Measurements from ENCODE around the gene BARX1.
"Not testable (repeated sequence)": the region's sequence is repeated elsewhere in the genome, so short reads cannot be mapped to it uniquely, and the experiment has no call there.

Gene BARX1, protein sequence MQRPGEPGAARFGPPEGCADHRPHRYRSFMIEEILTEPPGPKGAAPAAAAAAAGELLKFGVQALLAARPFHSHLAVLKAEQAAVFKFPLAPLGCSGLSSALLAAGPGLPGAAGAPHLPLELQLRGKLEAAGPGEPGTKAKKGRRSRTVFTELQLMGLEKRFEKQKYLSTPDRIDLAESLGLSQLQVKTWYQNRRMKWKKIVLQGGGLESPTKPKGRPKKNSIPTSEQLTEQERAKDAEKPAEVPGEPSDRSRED

DNA sequence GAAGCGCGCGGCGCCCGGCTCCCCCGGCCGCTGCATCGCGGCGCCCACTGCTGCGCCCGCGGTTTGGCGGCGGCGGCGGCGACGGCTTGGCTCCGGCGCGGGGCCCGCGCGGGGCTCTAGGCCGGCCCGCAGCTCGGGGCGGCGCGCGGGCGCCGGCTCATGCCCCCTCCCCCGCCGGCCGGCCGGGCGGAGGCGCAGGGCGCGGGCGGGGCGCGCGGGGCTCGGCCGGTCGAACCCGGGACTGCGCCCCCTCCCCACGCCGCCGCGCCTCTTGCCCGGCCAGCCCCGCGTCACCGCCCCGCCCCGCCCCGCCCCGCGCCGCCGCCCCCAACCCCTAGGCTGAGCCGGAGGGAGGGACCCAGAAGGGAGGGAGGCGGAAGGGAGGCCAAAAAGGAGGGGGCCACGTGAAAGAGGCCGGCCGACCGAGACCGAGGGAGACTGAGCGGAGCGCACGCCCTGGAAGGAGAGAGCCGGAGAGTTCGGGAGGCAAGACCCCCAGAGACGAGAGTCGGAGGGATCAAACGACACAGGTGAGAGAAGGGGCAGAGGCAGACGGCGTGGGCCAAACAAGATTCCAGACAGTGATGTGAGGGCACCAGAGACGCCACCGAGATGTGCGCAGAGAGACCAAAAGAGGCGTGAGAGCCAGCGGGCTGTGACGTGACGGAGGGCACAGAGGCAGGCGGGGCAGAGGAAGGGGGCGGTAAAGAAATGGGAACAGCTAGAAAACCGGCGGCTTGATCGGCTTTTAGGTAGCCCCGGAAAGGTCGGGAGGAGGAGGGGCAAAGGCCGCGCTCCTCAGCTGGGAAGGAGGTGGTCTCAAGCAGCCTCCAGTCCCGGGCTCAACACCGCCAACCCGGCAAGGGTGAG lies at the start of gene BARX1:
Gene BARX1 (minus strand): TSS at position 245 of the 870 bp plus-strand sequence. CDS start 209 bp downstream, at position 36.
- DNase-seq (ENCODE audit: low read depth in 2 of 2): no peak

- DNase-seq (ENCODE audit: low read depth in 2 of 2): no peak
These were observed 47.4 kb upstream of the BARX1 start for GRCh38 chr9:94002316-94003140.

GRCh38 chr9:93996863-93997262 lies 41.7 kb upstream of the BARX1 start:
- DNase-seq (ENCODE audit: low read depth in 2 of 2): no peak

GRCh38 chr9:93996367-93996766 lies 41.2 kb upstream of the BARX1 start:
- no peak for DNase-seq (ENCODE audit: low read depth in 2 of 2)

DNA sequence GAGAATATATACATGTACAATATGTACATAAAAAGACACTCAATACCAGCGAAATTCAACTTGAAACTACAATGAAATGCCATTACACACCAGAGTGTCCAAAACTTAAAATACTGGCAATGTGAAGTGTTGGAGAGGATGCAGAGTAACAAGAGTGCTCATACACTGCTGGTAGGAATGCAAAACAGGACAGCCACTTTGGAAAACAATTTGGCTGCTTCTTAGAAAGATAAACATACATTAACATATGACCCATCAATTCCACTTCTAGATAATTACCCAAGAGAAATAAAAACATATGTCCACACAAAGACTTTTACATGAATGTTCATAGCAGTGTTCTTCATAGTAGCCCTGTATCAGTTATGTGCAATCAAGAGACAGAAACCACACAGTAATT lies 39.4 kb upstream of the BARX1 start:
- no peak for DNase-seq (ENCODE audit: low read depth in 2 of 2)

- no peak for DNase-seq (ENCODE audit: low read depth in 2 of 2)
These were observed 39.0 kb upstream of the BARX1 start for GRCh38 chr9:93994132-93994531.

GRCh38 chr9:93992830-93993229 lies 37.7 kb upstream of the BARX1 start:
- DNase-seq (ENCODE audit: low read depth in 2 of 2): no peak

- no peak for DNase-seq (ENCODE audit: low read depth in 2 of 2)
These were observed 35.3 kb upstream of the BARX1 start for GRCh38 chr9:93990448-93990847.

- DNase-seq (ENCODE audit: low read depth in 2 of 2): no peak
These were observed 32.9 kb upstream of the BARX1 start for GRCh38 chr9:93988056-93988455.

DNA sequence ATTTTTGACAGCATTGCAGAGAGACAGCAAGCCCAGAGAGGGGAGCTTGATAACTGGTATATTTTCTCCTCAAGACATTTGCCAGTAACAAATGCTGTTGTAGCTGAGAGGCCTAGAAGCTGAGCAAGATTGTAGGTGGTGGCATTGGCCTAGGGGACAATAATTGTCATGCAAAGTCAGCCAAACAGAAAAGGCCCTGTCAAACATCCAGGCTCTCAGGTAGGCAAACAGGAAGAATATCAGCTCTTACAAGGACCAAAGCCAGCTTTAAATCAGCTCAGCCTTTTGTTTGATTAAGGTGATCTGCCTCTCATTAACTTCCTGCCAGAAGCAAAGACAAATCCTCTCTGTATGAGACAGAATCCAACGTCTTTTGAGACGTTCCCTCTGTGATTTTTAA lies 29.7 kb upstream of the BARX1 start:
- no peak for DNase-seq (ENCODE audit: low read depth in 2 of 2)

DNA sequence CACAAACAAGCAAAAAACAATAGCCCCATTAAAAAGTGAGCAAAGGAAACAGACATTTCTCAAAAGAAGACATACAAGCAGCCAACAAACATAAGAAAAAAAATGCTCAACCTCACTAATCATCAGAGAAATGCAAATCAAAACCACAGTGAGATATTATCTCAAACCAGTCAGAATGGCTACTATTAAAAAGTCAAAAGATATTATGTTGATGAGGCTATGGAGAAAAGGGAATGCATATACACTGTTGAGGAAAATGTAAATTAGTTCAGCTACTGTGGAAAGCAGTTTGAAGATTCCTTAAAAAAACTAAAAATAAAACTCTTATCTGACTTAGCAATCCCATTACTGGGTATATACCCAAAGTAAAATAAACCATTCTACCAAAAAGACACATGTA lies 28.7 kb upstream of the BARX1 start:
- no peak for DNase-seq (ENCODE audit: low read depth in 2 of 2)

- DNase-seq (ENCODE audit: low read depth in 2 of 2): no peak
These were observed 24.6 kb upstream of the BARX1 start for GRCh38 chr9:93979721-93980120.

DNA sequence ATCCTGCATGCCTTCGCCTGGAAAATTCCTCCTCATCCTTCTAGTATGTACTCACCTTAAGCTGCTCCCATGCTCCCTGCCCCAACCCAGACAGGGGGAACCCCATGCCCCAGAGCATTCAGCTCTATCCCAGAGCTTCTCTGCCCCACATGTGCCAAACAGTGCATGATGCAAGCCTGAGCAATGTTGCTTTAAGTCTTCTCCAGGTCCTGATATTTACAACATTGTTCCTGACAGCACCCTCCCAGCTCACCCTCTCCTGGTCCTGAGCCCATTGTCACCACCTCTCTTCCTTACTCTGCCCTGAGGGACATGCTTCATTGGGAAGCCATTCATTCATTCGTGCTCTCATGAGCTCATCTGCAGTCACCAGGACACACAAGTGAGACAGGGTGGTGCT lies 23.4 kb upstream of the BARX1 start:
- DNase-seq (ENCODE audit: low read depth in 2 of 2): no peak

DNA sequence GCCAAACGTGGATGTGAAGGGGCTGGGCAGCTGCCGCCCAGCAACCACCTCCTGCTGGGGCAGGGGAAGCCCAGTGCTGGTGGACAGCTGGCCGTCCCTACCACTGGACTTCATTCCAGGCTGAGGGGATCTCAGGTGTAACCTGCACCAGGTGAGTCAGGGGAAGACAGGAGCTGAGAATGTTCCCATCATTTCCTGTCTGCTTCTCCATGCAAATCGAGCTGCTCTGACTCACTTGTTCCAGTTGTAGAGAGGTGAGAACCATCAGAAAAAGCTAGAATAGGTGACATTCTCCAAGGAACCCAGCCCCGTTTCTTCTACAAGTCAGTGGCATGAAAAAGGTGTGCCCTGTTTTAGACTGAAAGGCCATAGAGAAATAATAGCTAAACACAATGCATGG lies 21.8 kb upstream of the BARX1 start:
- DNase-seq (ENCODE audit: low read depth in 2 of 2): no peak

- DNase-seq (ENCODE audit: low read depth in 2 of 2): no peak
These were observed 20.9 kb upstream of the BARX1 start for GRCh38 chr9:93976081-93976480.

DNA sequence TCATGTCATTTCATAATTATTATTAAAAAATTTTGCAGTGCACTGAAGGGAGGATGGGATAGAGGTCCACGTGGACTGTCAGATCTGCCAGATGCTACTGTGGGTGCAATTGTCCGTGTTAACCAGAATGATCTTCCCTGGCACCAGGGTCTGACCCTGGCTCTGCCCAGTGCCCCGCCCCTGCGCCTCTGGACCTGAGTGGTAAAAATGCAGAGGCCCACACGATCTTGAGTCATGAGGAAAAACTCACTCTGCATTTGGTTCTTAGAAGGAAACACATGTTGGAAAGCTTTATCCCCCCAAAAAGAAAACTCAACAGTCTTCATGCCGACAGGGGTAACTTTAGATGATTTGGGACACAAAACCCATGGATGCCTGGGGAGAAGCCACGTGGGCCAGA lies 20.1 kb upstream of the BARX1 start:
- no peak for DNase-seq (ENCODE audit: low read depth in 2 of 2)

DNA sequence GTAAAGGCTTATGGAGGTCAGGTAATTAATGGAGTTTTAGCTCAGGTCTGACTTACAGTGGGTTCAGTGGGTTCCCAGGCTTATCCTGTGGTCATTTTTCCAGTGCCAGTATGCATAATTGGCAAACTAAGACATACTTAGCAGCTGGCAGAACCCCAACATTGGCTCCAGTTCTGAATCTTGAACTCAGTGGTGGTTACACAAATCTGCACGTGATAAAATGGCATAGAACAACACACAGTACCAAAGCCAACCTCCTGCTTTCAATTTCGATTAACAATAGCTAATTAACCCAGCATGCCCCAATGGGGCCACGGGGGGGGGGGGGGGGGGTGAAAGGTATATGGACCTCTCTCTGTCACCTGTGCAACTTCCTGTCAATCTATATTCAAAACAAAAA lies 19.0 kb upstream of the BARX1 start:
- DNase-seq (ENCODE audit: low read depth in 2 of 2): no peak

- not testable (repeated sequence) for DNase-seq (ENCODE audit: low read depth in 2 of 2)
These were observed 17.5 kb upstream of the BARX1 start for GRCh38 chr9:93972655-93973054.

DNA sequence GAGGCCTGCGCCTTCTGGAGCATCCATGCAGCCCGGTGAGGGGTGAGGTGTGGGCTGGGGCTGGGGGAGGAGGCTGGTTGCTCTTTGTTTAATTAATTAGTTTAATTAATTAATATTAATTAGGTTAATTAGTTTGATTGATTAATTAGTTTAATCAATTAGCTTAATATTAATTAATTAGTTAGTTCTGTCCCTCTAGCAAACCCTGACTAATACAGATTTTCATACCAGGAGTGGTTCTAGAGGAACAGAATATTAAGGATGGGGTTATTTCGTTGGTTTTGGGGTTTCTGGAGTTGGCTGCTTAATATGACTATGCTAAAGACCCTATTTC lies 14.1 kb upstream of the BARX1 start:
- no peak for DNase-seq (ENCODE audit: low read depth in 2 of 2)

DNA sequence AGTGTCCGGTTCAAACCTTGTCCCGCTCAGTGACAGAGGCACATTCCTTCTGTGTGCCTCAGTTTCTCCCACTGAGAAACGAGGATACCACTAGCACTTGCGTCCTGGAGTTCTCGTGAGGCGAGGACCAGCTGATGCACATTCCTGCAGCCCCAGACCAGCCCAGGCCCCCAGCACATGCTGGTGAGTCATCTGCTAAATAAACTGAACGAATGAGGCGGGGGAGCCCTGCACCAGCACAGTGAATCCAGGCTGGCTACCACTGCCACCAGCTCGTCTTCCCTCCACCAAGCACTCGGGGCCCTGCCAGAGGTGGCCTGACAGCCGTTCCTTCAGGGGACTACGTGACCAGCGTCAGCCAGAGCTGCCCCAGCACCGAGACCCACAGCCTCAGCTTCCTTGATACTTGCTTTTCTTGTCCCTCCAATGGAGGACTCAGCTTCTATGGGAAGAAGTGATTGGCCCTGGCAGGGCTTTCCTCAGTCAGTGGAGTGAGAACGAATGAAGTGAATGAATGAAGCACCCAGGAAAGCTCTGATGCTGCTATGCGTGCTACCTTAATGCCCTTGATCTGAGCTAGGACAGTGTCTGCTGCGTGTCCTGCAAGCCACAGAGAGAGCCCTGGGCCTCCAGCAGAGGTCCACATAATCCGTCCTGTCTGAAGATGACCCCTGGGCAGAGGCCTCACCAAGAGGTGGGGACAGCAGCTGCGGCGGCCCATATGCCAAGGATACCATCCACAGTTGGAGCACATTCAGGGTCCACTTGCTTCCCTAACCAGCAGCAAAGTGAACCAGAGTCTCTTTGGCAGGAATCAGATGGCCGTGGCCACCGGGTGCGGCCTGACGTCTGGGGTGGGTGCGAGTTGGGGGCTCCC lies 13.5 kb upstream of the BARX1 start:
- no peak for DNase-seq (ENCODE audit: low read depth in 2 of 2)

GRCh38 chr9:93967020-93967803 lies 12.1 kb upstream of the BARX1 start:
- no peak for DNase-seq (ENCODE audit: low read depth in 2 of 2)

All from stimulated activated CD8-positive, alpha-beta memory T cell treated with anti-CD3 and anti-CD28 coated beads, Interleukin-2, amount 100 ng/mL, for 48 hours (primary cell).